Measurements from ENCODE around the gene ELK3. TPM values are rescaled to one million over a fixed set of nuclear protein-coding genes. Genes with fewer than 3 reads are reported as not detected.

Gene ELK3
- total RNA-seq, 1 donor from 2014 or later = 45.7 TPM

- no peak overlapping the region for H3K4me3 ChIP-seq (ENCODE audit: low read depth, low read length)
- DNase-seq (ENCODE audit: low read depth) = no peak
- TF ChIP-seq CTCF (conservative IDR thresholded peaks at IDR 0.05; ENCODE audit: low read depth, low read length) = no peak
Measured at GRCh38 chr12:96155781-96156180, 38.4 kb upstream of the ELK3 start.

GRCh38 chr12:96156211-96156610 is 38.0 kb upstream of the ELK3 start:
- TF ChIP-seq CTCF (conservative IDR thresholded peaks at IDR 0.05; ENCODE audit: low read depth, low read length) = no peak
- no peak for DNase-seq (ENCODE audit: low read depth)
- no peak overlapping the region for H3K4me3 ChIP-seq (ENCODE audit: low read depth, low read length)

GRCh38 chr12:96157427-96157826 is 36.7 kb upstream of the ELK3 start:
- TF ChIP-seq CTCF (conservative IDR thresholded peaks at IDR 0.05; ENCODE audit: low read depth, low read length) = no peak
- H3K4me3 ChIP-seq (ENCODE audit: low read depth, low read length) = no peak overlapping the region
- no peak for DNase-seq (ENCODE audit: low read depth)

- H3K4me3 ChIP-seq (ENCODE audit: low read depth, low read length) = no peak overlapping the region
- no peak for TF ChIP-seq CTCF (conservative IDR thresholded peaks at IDR 0.05; ENCODE audit: low read depth, low read length)
- DNase-seq (ENCODE audit: low read depth) = no peak
Measured at GRCh38 chr12:96164951-96165811, 29.0 kb upstream of the ELK3 start.

- DNase-seq (ENCODE audit: low read depth) = no peak
- no peak overlapping the region for H3K4me3 ChIP-seq (ENCODE audit: low read depth, low read length)
- no peak for TF ChIP-seq CTCF (conservative IDR thresholded peaks at IDR 0.05; ENCODE audit: low read depth, low read length)
Measured at GRCh38 chr12:96166765-96167164, 27.4 kb upstream of the ELK3 start.

- DNase-seq (ENCODE audit: low read depth) = no peak
- no peak overlapping the region for H3K4me3 ChIP-seq (ENCODE audit: low read depth, low read length)
- no peak for TF ChIP-seq CTCF (conservative IDR thresholded peaks at IDR 0.05; ENCODE audit: low read depth, low read length)
Measured at GRCh38 chr12:96167492-96167891, 26.7 kb upstream of the ELK3 start.

- H3K4me3 ChIP-seq (ENCODE audit: low read depth, low read length) = no peak overlapping the region
- no peak for DNase-seq (ENCODE audit: low read depth)
- no peak for TF ChIP-seq CTCF (conservative IDR thresholded peaks at IDR 0.05; ENCODE audit: low read depth, low read length)
Measured at GRCh38 chr12:96170328-96170727, 23.8 kb upstream of the ELK3 start.

All from epithelial cell of proximal tubule (primary cell).